GM21381 (cell line): ENCODE results near the gene KCND1.
"Not testable (repeated sequence)": the region's sequence is repeated elsewhere in the genome, so short reads cannot be mapped to it uniquely, and the experiment has no call there.

ENCODE experiments used
- ATAC-seq: cut with Tn5 transposase; IDR thresholded peaks from one replicate; pipeline ENCODE4 v1.9.1; 2021; ENCODE audit warnings: mild to moderate bottlenecking, moderate library complexity; ENCODE audit not compliant: unreplicated experiment

Gene KCND1

DNA sequence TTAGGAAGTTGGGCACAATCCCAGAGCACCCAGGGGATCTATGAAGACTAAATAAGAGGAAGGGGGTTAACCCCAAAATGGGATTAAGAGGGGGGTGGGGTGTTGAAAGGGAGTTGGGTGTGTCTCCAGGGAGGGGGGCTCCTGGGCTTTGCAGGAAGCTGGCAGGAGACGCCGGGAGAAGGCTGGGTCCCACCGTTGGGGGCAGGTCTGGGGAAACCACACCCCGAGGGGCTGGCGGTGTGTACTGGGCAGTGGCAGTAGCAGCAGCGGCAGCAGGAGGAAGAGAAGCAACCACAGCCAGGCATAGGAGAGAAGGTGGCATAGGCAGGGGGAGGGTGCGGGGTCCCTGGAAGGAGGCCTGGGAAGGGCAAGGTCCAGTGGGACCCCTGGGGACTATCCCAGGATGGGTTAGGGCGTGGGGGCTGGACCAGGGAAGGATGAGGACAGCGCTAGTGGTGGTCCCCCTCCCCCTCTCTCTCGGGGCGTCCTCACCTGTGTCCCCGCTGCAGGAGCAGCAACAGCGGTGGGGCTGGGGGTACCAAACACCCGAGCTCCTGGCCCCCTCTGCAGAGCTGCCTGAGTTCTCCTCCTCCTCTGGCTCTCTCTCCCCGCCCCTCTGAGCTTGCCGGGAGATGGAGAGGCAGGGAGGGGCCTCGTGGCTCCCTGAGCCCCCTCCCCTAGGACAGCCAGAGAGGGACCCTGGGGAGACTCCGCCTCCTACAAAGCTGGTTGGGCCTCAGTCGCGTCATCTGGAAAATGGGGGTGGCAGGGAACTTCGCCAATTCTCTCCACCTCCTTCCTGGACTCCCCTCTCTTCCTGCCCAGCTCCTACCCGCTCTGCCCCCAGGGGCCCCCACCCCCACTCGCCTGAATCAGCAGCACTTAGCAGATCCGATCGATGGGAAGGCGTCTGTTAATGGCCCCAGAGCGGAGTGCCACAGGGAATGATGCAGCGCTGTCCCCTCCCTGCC, at the start of gene KCND1:
KCND1 (minus strand) TSS at position 596 of the 971 bp plus-strand sequence. CDS start 1,573 bp downstream, outside the sequence.
- no peak for ATAC-seq

DNA sequence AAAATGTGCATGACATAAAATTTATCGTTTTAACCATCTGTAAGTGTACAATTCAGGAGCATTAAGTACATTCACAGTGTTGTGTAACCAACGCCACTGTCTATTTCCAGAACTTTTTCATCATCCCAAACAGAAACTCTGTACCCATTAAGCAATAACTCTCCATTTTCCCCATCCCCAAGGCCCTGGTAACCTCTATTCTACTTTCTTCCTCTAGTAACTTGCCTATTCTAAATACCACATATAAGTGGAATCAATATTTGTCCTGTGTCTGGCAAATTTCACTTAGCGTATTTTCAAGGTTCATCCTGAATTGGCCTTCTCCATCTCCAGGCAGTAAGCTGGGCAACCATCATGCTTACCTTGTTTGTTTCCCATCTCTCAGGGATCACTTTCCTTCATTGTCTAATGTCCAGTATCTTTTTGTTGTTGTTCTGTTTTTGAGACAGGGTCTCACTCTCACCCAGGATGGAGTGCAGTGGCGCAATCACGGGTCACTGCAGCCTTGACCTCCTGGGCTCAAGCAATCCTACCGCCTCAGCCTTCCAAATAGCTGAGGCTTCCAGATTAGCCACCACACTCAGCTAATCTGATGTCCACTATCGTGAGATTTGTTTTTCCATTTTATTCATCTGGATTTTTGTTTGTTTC, 48.1 kb upstream of the KCND1 start:
- no peak for ATAC-seq

DNA sequence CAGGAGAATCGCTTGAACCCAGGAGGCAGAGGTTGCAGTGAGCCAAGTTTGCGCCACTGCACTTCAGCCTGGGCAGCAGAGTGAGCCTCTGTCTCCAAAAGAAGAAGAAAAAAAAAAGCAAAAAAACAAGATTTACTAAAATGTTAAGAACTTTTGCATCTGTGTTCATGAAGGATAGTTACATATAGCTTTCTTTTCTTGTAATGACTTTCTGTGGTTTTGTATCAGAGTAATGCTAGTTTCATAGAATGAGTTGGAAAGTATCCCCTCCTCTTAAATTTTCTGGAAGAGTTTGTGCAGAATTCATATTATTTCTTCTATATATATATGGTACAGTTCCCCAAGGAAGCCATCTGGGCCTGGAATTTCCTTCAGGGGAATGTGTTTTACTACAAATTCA, 47.4 kb upstream of the KCND1 start:
- no peak for ATAC-seq

DNA sequence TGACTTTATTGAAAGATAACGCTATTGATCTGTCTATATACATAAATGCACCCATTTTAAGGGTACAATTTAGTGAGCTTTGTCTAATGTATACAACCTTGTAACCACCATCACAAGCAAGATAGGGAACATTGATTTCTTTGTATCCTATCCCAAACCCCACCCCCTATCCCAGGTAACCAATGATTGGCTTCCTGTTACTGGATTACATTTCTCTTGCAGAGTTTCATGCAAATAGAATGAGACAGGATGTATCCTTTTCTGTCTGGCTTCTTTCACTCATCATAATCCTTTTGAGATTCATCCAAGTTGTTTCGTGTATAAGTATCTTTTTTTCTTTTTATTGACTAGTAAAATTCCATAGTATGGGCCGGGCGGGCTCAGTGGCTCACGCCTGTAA, 32.1 kb upstream of the KCND1 start:
- ATAC-seq = no peak

DNA sequence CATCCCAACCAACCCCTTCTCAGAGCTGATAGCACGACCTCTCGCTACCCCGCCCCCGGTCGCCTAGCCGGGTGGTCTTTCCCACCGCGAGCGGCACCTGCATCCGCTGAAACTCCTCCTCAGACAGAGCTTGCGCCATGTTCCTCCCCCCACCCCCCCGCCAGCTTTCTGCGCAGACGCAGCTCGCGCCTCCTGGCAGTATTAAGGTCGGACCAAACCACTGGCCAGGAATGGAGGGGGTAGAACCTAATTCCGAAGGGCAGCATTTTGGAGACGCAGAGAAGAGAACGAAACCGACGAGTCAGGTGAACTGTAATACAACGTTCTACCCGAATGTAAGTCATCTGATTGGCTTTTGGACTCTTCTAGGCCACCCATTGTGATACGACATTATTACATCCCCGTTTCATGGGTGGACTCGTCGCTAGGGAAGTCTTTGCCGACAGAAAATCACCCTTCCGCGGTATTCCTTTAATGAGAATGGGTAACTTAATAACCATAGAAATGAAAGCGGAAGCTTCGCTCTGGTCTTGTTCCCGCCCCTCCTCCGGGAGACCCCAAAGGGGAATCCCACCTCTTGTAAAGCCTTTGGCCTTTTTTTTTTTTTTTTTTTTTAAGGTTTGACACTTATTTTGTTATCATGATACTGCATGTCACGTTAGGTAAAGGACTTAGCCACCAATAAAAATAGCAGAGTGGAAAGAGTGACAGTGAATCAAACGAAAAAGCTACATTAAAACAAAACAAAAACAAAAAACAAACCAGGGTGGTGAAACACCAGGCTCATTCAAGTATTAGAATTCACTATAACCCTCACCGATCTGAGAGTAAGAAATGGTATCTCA, 30.7 kb upstream of the KCND1 start, which contains the start of gene GRIPAP1:
GRIPAP1 (minus strand) TSS at position 174 of the 845 bp plus-strand sequence; CDS start at position 139, 35 bp downstream.
- peak; percentile 80 for ATAC-seq

DNA sequence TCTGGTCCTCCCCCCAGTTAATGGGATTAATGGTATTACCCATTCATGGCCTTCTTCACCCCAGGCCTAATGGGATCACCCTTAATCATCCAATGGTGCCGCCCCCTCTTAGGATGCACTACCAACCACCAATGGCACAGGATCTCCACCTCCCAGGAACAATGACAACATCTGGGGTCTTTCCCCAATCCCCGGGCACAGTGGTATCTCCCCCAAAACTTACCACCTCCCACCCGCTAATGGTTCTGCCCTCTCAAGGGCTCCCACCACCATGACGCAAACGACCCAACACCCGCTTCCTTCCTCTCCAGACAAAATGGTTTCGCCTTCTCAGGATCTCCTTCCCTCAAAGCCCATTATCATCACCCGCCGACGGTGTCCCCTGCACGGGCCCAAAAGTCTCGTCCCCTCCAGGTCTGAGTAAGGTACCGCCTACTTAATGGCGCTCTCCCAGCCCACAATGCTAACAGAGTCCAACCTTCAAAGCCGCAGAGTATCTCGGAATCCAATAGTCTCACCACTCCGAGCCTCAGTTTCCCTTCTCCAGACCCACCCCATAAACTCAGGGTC, 30.0 kb upstream of the KCND1 start:
- peak; percentile 24 for ATAC-seq

DNA sequence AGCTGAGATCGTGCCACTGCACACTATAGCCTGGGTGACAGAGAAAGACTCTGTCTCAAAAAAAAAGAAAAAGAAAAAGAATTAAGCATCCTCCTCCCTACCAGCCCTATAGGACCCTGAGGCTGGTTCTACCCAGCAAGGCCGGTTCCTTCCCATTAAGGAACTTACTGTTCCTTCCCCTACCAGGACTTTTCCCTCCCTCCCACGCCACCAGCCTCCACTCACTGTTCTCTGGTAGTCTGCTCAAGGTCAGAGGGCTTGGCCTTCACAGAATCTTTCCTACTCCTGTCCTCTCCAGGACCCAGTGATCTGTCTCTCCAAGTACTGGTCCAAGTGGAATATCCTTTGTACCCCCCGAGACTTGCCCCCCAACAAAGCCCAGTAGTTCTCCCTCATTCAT, 29.0 kb upstream of the KCND1 start:
- no peak for ATAC-seq

DNA sequence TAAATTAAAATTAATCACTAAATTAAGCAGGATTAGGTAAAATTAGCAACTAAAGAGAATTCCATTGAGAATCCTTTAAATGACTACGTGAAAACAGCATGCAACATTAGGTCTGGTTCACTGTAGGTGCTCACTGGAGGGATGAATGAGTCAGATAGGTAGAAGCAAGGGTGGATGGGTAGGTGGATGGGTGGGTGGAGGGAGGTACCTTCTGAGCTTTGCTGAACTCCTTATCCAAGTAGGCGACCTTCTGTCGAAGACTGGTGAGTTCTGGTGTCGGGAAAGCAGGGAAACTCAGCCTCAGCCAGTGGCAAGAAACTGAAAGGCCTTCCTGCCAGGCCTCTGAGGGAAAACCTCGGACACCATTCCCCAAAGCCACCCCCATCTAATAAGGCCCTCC, 27.4 kb upstream of the KCND1 start:
- no peak for ATAC-seq

DNA sequence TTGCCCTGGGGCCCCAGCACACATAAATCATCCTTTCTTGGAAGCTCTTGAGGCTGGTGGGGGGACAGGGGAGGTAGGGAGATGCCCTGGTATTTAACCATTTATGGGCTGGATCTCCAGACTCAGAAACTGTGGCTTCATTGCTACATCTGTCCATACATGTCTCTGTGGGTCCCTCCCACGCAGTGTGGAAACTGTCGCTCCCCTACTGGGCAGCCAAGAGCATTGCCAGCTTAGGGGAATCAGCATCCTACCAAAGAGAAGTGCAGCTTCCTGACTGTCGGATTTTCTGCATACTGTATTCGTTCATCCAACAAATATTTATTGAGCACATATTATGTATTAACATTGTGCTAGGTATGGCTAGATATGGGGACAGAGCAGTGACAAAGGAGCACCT, 26.7 kb upstream of the KCND1 start:
- ATAC-seq = no peak

DNA sequence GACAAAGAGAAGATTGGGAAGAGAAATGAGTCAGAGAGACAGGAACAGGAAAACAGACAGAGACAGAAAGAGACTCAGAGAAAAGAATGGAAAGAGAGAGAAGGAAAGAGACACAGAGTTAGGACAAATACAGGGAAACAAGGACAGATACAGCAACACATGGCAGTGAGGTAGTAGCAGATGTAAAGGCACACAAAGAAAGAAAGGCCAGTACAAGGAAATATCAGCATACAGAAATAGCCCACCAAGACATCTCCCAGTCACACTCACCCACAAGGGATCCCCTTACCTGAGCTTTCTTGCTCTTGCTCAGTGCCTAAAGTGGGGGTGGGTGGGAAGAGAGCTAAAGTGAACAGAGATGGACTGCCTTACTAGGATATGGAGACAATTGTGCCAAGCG, 26.2 kb upstream of the KCND1 start:
- ATAC-seq = no peak

DNA sequence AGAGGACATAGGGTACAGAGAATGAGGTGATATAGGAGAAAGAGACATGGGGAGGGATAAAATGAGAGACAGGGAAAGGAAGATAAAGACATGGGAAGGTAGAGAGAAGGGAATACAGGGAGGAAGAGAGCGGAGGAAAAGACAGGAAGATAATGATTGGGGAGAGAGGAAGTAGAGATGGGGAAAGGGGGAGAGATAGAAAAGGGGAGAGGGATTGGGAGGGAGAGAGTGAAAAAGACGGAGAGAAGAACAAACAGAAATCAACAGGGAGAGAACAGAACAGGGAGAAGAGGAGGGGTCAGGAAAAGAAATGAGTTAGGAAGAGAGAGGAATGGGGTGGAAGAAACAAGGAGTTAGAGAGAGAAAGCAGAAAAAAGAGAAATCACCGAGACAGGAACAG, 25.8 kb upstream of the KCND1 start:
- no peak for ATAC-seq

DNA sequence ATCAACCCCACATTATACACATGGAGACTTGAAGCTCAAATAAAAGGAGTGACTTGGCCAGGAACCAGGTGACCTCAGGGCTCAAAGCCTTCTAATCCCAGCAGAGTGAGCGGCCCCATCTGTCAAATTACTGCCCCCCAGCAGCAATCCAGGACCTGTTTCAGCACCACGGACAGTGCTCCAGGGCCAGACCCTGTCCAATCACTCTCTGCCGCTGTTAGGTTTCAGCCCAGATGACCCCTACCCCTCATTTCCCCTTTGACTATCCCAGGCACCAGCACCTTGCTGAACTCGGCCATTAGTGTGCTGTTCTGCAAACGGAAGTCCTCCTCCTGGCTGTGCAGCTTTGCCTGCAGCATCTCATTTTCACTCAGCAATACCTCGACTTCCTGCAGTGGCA, 25.3 kb upstream of the KCND1 start:
- ATAC-seq = no peak

DNA sequence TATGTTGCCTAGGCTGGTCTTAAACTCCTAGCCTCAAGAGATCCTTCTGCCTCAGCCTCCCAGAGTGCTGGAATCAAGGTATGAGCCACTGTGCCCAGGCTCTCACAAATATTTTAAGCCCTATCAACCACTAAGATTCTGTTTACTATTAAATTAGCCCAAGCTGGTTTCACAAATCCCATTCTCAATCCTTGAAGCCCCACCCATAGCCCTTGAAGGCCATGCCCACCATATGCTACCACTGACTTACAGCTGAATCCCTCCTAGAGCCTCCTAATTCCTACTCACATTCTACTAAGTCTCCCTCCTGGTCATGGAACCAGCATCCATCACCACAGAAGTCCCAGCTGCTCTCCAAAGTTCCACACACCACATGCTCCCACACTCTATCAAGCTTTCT, 20.7 kb upstream of the KCND1 start:
- no peak for ATAC-seq

DNA sequence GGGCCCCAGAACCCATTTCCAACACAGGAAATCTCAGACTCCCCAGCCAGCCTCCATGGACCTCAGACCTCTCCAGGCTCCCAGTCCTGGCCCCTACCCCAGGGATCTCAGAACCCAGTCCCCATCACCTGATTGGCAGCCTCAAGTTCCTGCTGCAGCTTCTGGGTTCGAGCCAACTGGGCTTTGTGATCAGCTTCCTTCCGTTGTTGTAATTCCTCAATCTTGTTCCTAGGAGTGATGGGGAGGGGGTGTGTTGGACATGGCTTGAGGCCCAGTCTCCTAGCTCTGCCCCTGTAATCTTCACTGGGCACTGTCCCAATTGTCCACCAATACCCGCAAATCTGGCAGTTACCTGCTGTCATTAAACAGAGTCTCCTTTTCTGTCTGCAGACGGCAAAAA, 17.8 kb upstream of the KCND1 start:
- ATAC-seq = no peak

DNA sequence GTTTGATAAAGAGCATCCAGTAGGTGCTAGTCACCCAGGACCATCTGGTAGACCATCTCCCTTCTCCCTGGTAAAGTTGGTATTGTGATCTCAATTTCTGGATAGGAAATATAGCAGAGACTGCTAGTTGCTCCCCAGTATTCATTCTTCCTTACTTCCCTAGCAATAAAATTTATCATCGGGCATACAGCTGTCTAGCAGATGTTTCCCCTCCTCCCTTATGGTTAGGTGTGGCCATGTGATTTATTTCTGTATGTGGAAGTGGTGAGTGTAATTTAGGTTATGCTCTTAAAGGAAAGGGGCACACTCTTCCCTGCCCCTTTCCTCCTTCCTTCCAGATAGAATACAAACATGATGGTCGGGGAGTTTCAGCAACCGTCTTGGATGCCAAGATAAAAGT, 12.3 kb upstream of the KCND1 start:
- no peak for ATAC-seq

DNA sequence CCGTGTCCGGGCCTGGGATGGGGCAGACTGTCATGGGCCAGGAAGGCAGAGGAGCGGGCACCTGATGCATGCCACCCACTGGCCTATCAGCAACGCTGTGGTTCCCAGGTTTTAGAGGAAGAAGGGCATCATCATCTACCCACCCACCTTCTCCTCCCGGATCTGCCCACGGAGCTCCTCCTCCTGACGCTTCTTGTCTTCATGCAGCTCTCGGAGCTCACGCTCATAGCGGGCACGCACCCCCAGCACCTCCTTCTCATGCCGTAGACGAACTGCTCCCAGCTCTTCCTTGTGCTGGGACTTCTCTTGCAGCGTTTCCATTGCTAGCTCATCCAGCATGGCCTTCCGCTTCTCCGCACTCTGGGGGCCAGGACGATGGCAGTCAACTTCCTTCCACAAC, 11.4 kb upstream of the KCND1 start:
- no peak for ATAC-seq

DNA sequence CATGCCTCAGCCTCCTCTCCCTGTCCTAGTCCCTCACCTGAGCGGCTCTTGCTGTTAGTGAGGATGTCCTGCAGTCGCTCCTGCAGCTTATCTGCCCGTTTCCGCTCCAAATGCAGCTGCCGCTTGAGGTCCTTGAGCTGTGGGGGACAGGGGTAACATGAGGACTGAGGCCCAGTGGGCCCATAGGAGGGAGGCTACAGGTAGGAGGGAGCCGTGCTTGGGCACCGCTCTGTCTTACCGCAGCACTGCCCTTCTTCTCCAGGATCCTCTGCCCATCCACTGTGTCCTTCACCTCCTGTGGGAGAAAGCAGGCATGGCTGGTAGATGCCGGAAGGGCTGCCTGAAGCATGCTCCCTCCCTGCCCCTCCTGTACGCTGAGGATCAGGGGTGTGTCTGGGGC, 9.5 kb upstream of the KCND1 start:
- ATAC-seq = no peak

DNA sequence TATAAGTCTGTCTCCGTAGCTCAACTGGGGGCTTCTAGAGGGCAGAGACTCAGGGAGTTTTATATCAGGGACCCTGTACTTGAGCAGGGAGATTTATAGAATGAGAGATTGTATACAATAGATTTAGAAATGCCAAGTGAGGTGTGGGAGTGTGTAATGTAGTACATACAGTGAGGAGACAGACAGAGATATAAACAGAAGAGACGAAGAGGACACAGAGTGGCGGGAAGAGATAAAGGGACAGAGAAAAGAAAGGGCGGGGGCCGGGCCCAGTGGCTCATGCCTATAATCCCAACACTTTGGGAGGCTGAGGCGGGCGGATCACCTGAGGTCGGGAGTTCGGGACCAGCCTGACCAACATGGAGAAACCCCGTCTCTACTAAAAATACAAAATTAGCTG, 8.7 kb upstream of the KCND1 start:
- not testable (repeated sequence) for ATAC-seq

DNA sequence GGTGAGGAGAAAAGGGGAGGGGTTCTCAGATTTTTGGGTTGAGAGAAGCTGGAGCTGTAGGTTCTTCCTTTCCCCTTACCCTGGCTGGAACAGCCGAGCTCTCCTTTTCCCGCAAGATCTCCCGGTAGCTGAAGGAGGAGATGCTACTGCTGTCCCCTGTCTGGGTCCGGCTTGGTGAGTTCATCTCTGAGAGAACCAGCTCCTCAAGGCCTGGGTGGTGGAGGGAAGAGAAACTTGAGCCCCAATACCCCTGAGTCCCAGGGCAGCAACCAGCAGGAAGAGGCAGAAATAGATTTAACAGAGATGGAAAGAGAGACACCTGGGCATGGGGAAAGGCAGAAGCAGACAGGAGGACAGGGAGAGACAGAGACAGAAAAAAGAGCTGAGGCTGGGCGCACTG, 6.6 kb upstream of the KCND1 start:
- no peak for ATAC-seq

DNA sequence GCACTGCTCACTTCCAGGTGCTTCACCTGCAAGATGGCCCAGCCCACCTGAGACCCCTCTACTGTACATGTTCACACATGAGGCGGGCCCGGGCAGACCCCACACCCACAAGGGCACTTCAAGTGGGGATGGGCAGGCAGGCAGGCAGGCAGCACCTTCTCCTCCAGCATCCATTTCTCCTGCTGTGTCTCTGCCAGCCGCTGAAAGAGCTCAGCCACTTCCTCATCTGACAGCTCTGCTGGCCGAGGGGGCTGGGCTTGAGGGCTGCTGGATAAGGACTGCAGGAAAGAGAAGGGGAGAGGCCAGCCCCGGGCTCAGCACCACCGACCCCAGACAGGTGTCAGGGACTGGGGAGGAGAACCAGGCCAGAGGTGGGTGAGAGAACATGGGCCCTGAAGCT, 4.4 kb upstream of the KCND1 start:
- ATAC-seq = no peak

DNA sequence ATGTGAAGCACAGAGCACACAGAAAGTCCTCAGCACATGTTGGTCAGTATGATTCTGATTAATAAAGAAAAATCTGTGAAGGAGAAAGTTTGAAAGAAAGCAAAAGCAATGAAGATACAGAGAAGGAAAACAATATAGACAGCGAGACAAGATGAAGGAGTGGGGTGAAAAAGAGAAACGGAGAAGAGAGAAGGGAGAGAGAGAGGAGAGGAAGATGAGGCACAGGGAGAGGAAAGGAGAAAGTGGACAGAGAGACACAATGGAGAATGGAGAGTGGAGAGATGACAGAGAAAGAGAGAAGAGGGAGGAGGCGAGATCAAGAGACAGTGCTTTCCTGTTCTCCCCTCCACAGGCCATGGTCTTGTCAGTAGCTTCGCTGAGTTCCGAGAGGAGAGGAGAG, 3.9 kb upstream of the KCND1 start:
- no peak for ATAC-seq
